ENCODE data around the gene ITPRID2. TPM values are rescaled to one million over a fixed set of nuclear protein-coding genes. Genes with fewer than 3 reads are reported as not detected.

The ITPRID2 gene
- total and polyA plus RNA-seq, 2 of the 13 experiments (the other 11 are each of a cell fraction or from before 2014, with no cell fraction given), result 44.8 to 62.3 TPM

DNA sequence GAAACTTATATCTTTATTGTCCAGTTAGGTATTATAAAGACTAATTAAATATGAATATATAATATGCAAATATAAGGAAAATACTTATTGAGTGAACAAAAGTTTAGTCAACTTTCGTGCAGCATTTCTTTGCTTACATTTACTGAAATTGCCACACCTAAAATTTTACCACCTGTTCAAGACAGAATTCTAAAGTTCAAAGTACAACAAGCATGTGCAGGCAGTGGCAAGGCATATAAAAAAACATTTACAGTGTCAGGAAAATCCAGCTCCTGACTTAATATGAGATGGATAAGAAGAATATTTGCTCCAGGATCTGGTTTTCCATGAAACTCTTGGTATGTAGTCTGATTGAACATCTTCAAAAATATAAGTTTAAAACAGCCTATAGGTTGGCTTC lies 4.8 kb downstream of the ITPRID2 start (continued):
- TF ChIP-seq, protein P1, sequence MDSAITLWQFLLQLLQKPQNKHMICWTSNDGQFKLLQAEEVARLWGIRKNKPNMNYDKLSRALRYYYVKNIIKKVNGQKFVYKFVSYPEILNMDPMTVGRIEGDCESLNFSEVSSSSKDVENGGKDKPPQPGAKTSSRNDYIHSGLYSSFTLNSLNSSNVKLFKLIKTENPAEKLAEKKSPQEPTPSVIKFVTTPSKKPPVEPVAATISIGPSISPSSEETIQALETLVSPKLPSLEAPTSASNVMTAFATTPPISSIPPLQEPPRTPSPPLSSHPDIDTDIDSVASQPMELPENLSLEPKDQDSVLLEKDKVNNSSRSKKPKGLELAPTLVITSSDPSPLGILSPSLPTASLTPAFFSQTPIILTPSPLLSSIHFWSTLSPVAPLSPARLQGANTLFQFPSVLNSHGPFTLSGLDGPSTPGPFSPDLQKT (CRISPR knock-in tag; IDR thresholded peaks at IDR 0.05; ENCODE audit: borderline replicate concordance), result no peak
- TF ChIP-seq KAT8 (CRISPR knock-in tag; IDR thresholded peaks at IDR 0.05) (0 out of 2 replicates have a peak, but pooled peaks have one; percentile 19), ZNF101 (CRISPR knock-in tag; IDR thresholded peaks at IDR 0.05; ENCODE audit: borderline replicate concordance, low read depth) (no peak), NCOA1 (CRISPR knock-in tag; IDR thresholded peaks at IDR 0.05) (no peak), POLR2G (IDR thresholded peaks at IDR 0.05; ENCODE audit: low read depth, low read length) (no peak), NCOR1 (IDR thresholded peaks at IDR 0.05; ENCODE audit: borderline replicate concordance, low read length) (no peak), ZNF605 (CRISPR knock-in tag; IDR thresholded peaks at IDR 0.05) (no peak), ZNF430 (CRISPR knock-in tag; IDR thresholded peaks at IDR 0.05) (no peak), GATAD2A (CRISPR knock-in tag; IDR thresholded peaks at IDR 0.05) (peak; percentile 42; the same call in 1 of the 2 replicates), SKI (IDR thresholded peaks at IDR 0.05; ENCODE audit: partially characterized antibody) (no peak), POLR2AphosphoS5 (IDR thresholded peaks at IDR 0.05; ENCODE audit: low read depth, low read length) (no peak), ZNF816 (CRISPR knock-in tag; IDR thresholded peaks at IDR 0.05; ENCODE audit: borderline replicate concordance) (no peak), ZNF263 (CRISPR knock-in tag; IDR thresholded peaks at IDR 0.05) (no peak), LCORL (IDR thresholded peaks at IDR 0.05) (no peak), LCORL (CRISPR knock-in tag; IDR thresholded peaks at IDR 0.05) (0 out of 2 replicates have a peak, but pooled peaks have one; percentile 23), ZNF607 (CRISPR knock-in tag; IDR thresholded peaks at IDR 0.05; ENCODE audit: borderline replicate concordance) (no peak), HNF4G (IDR thresholded peaks at IDR 0.05; ENCODE audit: borderline replicate concordance, low read depth, low read length) (peak; percentile 58), HNF4G (CRISPR knock-in tag; IDR thresholded peaks at IDR 0.05; ENCODE audit: borderline replicate concordance, low read depth) (no peak), SRSF4 (IDR thresholded peaks at IDR 0.05; ENCODE audit: low read depth, low read length, poor library complexity, severe bottlenecking) (no peak), SMAD9 (CRISPR knock-in tag; IDR thresholded peaks at IDR 0.05) (no peak)
- TF ChIP-seq, protein P2, sequence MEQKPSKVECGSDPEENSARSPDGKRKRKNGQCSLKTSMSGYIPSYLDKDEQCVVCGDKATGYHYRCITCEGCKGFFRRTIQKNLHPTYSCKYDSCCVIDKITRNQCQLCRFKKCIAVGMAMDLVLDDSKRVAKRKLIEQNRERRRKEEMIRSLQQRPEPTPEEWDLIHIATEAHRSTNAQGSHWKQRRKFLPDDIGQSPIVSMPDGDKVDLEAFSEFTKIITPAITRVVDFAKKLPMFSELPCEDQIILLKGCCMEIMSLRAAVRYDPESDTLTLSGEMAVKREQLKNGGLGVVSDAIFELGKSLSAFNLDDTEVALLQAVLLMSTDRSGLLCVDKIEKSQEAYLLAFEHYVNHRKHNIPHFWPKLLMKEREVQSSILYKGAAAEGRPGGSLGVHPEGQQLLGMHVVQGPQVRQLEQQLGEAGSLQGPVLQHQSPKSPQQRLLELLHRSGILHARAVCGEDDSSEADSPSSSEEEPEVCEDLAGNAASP (CRISPR knock-in tag; IDR thresholded peaks at IDR 0.05; ENCODE audit: borderline replicate concordance), result no peak
- TF ChIP-seq, protein P3, sequence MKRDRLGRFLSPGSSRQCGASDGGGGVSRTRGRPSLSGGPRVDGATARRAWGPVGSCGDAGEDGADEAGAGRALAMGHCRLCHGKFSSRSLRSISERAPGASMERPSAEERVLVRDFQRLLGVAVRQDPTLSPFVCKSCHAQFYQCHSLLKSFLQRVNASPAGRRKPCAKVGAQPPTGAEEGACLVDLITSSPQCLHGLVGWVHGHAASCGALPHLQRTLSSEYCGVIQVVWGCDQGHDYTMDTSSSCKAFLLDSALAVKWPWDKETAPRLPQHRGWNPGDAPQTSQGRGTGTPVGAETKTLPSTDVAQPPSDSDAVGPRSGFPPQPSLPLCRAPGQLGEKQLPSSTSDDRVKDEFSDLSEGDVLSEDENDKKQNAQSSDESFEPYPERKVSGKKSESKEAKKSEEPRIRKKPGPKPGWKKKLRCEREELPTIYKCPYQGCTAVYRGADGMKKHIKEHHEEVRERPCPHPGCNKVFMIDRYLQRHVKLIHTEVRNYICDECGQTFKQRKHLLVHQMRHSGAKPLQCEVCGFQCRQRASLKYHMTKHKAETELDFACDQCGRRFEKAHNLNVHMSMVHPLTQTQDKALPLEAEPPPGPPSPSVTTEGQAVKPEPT (CRISPR knock-in tag; IDR thresholded peaks at IDR 0.05; ENCODE audit: low read depth), result no peak
- TF ChIP-seq, protein P4, sequence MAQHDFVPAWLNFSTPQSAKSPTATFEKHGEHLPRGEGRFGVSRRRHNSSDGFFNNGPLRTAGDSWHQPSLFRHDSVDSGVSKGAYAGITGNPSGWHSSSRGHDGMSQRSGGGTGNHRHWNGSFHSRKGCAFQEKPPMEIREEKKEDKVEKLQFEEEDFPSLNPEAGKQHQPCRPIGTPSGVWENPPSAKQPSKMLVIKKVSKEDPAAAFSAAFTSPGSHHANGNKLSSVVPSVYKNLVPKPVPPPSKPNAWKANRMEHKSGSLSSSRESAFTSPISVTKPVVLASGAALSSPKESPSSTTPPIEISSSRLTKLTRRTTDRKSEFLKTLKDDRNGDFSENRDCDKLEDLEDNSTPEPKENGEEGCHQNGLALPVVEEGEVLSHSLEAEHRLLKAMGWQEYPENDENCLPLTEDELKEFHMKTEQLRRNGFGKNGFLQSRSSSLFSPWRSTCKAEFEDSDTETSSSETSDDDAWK (CRISPR knock-in tag; IDR thresholded peaks at IDR 0.05), result no peak
- TF ChIP-seq, protein P5, sequence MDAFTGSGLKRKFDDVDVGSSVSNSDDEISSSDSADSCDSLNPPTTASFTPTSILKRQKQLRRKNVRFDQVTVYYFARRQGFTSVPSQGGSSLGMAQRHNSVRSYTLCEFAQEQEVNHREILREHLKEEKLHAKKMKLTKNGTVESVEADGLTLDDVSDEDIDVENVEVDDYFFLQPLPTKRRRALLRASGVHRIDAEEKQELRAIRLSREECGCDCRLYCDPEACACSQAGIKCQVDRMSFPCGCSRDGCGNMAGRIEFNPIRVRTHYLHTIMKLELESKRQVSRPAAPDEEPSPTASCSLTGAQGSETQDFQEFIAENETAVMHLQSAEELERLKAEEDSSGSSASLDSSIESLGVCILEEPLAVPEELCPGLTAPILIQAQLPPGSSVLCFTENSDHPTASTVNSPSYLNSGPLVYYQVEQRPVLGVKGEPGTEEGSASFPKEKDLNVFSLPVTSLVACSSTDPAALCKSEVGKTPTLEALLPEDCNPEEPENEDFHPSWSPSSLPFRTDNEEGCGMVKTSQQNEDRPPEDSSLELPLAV (CRISPR knock-in tag; conservative IDR thresholded peaks at IDR 0.05; ENCODE audit: low read depth), result no peak
